HG03108 (cell line): ENCODE measurements around the gene EP300.
"Not testable (repeated sequence)": the region's sequence is repeated elsewhere in the genome, so short reads cannot be mapped to it uniquely, and the experiment has no call there.

ENCODE experiments used
- ATAC-seq: cut with Tn5 transposase; IDR thresholded peaks from one replicate; pipeline ENCODE4 v1.9.1; 2021; ENCODE audit warnings: moderate library complexity; ENCODE audit not compliant: unreplicated experiment

EP300 gene

GRCh38 chr22:41146573-41146972, 54.2 kb downstream of the EP300 start:
- no peak for ATAC-seq

GRCh38 chr22:41147722-41148121, 55.3 kb downstream of the EP300 start:
- no peak for ATAC-seq

- no peak for ATAC-seq
These were observed 60.5 kb downstream of the EP300 start for GRCh38 chr22:41152902-41153301.

- ATAC-seq: no peak
These were observed 64.7 kb downstream of the EP300 start for GRCh38 chr22:41157083-41157482.

- ATAC-seq: no peak
These were observed 76.8 kb downstream of the EP300 start for GRCh38 chr22:41169157-41169556.

GRCh38 chr22:41171996-41172395, 79.6 kb downstream of the EP300 start:
- no peak for ATAC-seq

- ATAC-seq: no peak
These were observed 83.2 kb downstream of the EP300 start for GRCh38 chr22:41175546-41175945.

GRCh38 chr22:41177040-41177621, 84.7 kb downstream of the EP300 start:
- ATAC-seq: no peak

- no peak for ATAC-seq
These were observed 85.4 kb downstream of the EP300 start for GRCh38 chr22:41177622-41178424.

GRCh38 chr22:41178425-41178975, 86.1 kb downstream of the EP300 start:
- no peak for ATAC-seq

- not testable (repeated sequence) for ATAC-seq
These were observed 88.0 kb downstream of the EP300 start for GRCh38 chr22:41180362-41180761.

- ATAC-seq: no peak
These were observed 88.5 kb downstream of the EP300 start for GRCh38 chr22:41180926-41181325.

GRCh38 chr22:41181349-41182241, 89.2 kb downstream of the EP300 start:
- no peak for ATAC-seq

GRCh38 chr22:41184679-41185078, 92.3 kb downstream of the EP300 start:
- no peak for ATAC-seq

- no peak for ATAC-seq
These were observed 99.1 kb downstream of the EP300 start for GRCh38 chr22:41191467-41191866.

GRCh38 chr22:41193829-41194228, 101.4 kb downstream of the EP300 start:
- ATAC-seq: no peak

GRCh38 chr22:41197038-41197972, 104.9 kb downstream of the EP300 start:
- peak; percentile 67 for ATAC-seq

GRCh38 chr22:41198027-41198580, 105.7 kb downstream of the EP300 start:
- no peak for ATAC-seq

- ATAC-seq: no peak
These were observed 108.7 kb downstream of the EP300 start for GRCh38 chr22:41201141-41201540.

- no peak for ATAC-seq
These were observed 110.7 kb downstream of the EP300 start for GRCh38 chr22:41203118-41203517.
